Activated CD4-positive, alpha-beta T cell treated with anti-CD3 and anti-CD28 coated beads for 1 hour (primary cell): ENCODE results near the gene CFL1.

Experiments used
- DNase-seq: peaks from one replicate; pipeline ENCODE4 v3.0.0-alpha.2; 2020

CFL1 gene

GRCh38 chr11:65869643-65870306 lies 11.8 kb upstream of the CFL1 start:
- DNase-seq: no peak

- DNase-seq: no peak
Observed at GRCh38 chr11:65868907-65869306, 10.9 kb upstream of the CFL1 start.

- no peak for DNase-seq
Observed at GRCh38 chr11:65868076-65868667, 10.2 kb upstream of the CFL1 start.

- no peak for DNase-seq
Observed at GRCh38 chr11:65867284-65868071, 9.5 kb upstream of the CFL1 start.

GRCh38 chr11:65866509-65867283 lies 8.7 kb upstream of the CFL1 start:
- DNase-seq: no peak

GRCh38 chr11:65865550-65866172 lies 7.7 kb upstream of the CFL1 start:
- no peak for DNase-seq

GRCh38 chr11:65864706-65865471 lies 6.9 kb upstream of the CFL1 start:
- DNase-seq: no peak

GRCh38 chr11:65863889-65864705 lies 6.1 kb upstream of the CFL1 start:
- no peak for DNase-seq

- DNase-seq: no peak
Observed at GRCh38 chr11:65862941-65863888, 5.2 kb upstream of the CFL1 start.

- no peak for DNase-seq
Observed at GRCh38 chr11:65862191-65862735, 4.3 kb upstream of the CFL1 start.

- DNase-seq: no peak
Observed at GRCh38 chr11:65861533-65862183, 3.7 kb upstream of the CFL1 start.

- no peak for DNase-seq
Observed at GRCh38 chr11:65861165-65861505, 3.2 kb upstream of the CFL1 start.

GRCh38 chr11:65860278-65861164 lies 2.5 kb upstream of the CFL1 start, which contains the start of gene MUS81:
Gene MUS81 (plus strand): TSS chr11:65860433. CDS start chr11:65860754, 321 bp downstream.
- peak; percentile 92 for DNase-seq

- DNase-seq: no peak
Observed at GRCh38 chr11:65859812-65860277, 1.9 kb upstream of the CFL1 start.

- peak; percentile 95 for DNase-seq
Observed at GRCh38 chr11:65859095-65859811, 1.3 kb upstream of the CFL1 start.

GRCh38 chr11:65858681-65859087 lies 704 bp upstream of the CFL1 start:
- DNase-seq: no peak

GRCh38 chr11:65857500-65857852 lies 504 bp downstream of the CFL1 start:
- peak; percentile 53 for DNase-seq
